ENCODE data around the gene ATXN7L1. TPM values are rescaled to one million over a fixed set of nuclear protein-coding genes. Genes with fewer than 3 reads are reported as not detected.
A peak's percentile ranks its signal among the peaks of the same experiment; 100 is the strongest.

The ATXN7L1 gene
- total RNA-seq, 1 experiment from 2014 or later = 24.3 TPM

DNA sequence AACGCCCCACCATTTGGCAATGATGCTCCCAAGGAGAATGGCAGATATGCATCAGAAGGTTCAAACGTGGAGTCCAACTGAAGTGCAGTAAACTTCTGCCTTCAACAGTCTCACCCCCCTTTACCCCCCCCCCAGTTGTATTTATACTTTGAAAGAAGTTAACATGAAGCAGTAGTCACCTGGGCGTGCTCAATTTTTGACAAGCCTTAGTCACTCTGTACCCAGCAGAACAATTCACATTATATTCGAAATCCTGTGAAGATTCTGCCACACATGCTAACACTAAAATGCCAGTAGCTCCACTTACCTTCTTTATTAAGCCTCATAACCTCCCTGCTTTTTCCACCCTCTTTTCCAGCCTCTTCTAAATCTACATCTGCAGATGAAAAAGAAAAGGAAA lies 894 bp downstream of the ATXN7L1 start:
- Histone ChIP-seq H3K18ac (ENCODE audit: insufficient read length, low read depth, low read length) (no peak overlapping the region), H2BK5ac (ENCODE audit: insufficient read length, low read length) (no peak overlapping the region), H3K4me2 (ENCODE audit: insufficient read depth, insufficient read length, low read length) (peak overlapping the region; percentile 75), H4K5ac (ENCODE audit: insufficient read length, low read depth, low read length) (no peak overlapping the region), H3K23me2 (ENCODE audit: insufficient read length, low read depth, low read length, poor library complexity, severe bottlenecking) (peaks cover 19% of the 10 kb centered on the region), H4K20me1 (ENCODE audit: control insufficient read depth, insufficient read depth, insufficient read length) (no peaks in the 10 kb centered on the region), H2BK12ac (ENCODE audit: insufficient read length, low read depth, low read length) (no peak overlapping the region), H2BK20ac (ENCODE audit: low read depth, low read length, poor library complexity, severe bottlenecking) (no peak overlapping the region), H4K8ac (replicated peaks; ENCODE audit: insufficient read length, low read depth, low read length) (no peak overlapping the region), H3K27ac (ENCODE audit: insufficient read length, low read depth, low read length) (no peak overlapping the region), H3K56ac (ENCODE audit: insufficient read length, low read depth, low read length) (no peak overlapping the region), H3K79me1 (ENCODE audit: insufficient read depth, low read depth, low read length, poor library complexity, severe bottlenecking) (no peaks in the 10 kb centered on the region), H3K79me2 (ENCODE audit: insufficient read depth, low read length) (peaks cover 3% of the 10 kb centered on the region; the same call in 1 of the 2 replicates), H2AFZ (ENCODE audit: low read length) (no peak overlapping the region), H2AK5ac (ENCODE audit: insufficient read length, low read length) (no peak overlapping the region), H3K4ac (ENCODE audit: low read depth, low read length) (no peak overlapping the region), H3K9ac (ENCODE audit: extremely low read depth, insufficient read length, low read length) (peak overlapping the region; percentile 100), H4K91ac (ENCODE audit: insufficient read length, low read depth, low read length) (no peak overlapping the region), H3K27me3 (ENCODE audit: insufficient read depth, low read length) (peaks cover 3% of the 10 kb centered on the region; the same call in 1 of the 2 replicates), H3K4me1 (ENCODE audit: insufficient read depth, low read length) (peaks cover 12% of the 10 kb centered on the region), H3K14ac (ENCODE audit: insufficient read depth, low read length) (no peak overlapping the region), H2BK120ac (ENCODE audit: low read depth, low read length, poor library complexity, severe bottlenecking) (no peak overlapping the region), H3K23ac (ENCODE audit: insufficient read length, low read depth, low read length) (no peak overlapping the region), H2BK15ac (ENCODE audit: low read depth, low read length) (no peak overlapping the region), H3T11ph (ENCODE audit: low read length) (no peak overlapping the region), H3K9me3 (ENCODE audit: control insufficient read depth, low read depth, low read length) (no peaks in the 10 kb centered on the region)
- no peaks in the 10 kb centered on the region for H3K9me3 Mint-ChIP-seq
- H3K36me3 Mint-ChIP-seq (ENCODE audit: insufficient read depth in 1 of 3, low read depth in 3 of 3) = peaks cover 23 to 31% (median 24%) of the 10 kb centered on the region in 3 experiments
- peak overlapping the region; percentile 98 to 100 for H3K4me3 Mint-ChIP-seq
- H3K27me3 Mint-ChIP-seq (ENCODE audit: low read depth) = peaks cover 21% of the 10 kb centered on the region
- H3K4me1 Mint-ChIP-seq = peaks cover 37 to 38% of the 10 kb centered on the region in 2 experiments
- no CpG with 5 or more reads among the region's 4 CpGs for WGBS (ENCODE audit: extremely low coverage, insufficient read length, low lambda C conversion rate)
- DNase-seq = no peak
- TF ChIP-seq, protein P1, sequence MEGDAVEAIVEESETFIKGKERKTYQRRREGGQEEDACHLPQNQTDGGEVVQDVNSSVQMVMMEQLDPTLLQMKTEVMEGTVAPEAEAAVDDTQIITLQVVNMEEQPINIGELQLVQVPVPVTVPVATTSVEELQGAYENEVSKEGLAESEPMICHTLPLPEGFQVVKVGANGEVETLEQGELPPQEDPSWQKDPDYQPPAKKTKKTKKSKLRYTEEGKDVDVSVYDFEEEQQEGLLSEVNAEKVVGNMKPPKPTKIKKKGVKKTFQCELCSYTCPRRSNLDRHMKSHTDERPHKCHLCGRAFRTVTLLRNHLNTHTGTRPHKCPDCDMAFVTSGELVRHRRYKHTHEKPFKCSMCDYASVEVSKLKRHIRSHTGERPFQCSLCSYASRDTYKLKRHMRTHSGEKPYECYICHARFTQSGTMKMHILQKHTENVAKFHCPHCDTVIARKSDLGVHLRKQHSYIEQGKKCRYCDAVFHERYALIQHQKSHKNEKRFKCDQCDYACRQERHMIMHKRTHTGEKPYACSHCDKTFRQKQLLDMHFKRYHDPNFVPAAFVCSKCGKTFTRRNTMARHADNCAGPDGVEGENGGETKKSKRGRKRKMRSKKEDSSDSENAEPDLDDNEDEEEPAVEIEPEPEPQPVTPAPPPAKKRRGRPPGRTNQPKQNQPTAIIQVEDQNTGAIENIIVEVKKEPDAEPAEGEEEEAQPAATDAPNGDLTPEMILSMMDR (conservative IDR thresholded peaks at IDR 0.05) = no peak
- H3K27ac Mint-ChIP-seq = peak overlapping the region in 2 of 3 experiments; percentile 100; a peak in 5 of 7 replicates
